ENCODE data around the gene FXYD6.

FXYD6 gene

GRCh38 chr11:117839936-117840813 lies 36.3 kb downstream of the FXYD6 start:
- TF ChIP-seq MAX (IDR thresholded peaks at IDR 0.05; ENCODE audit: low read depth, low read length) (no peak), POLR2A (IDR thresholded peaks at IDR 0.05; ENCODE audit: extremely low read depth, insufficient read length) (no peak), CTCF (IDR thresholded peaks at IDR 0.05; ENCODE audit: low read depth, low read length) (no peak), MYC (IDR thresholded peaks at IDR 0.05; ENCODE audit: low read depth, low read length) (no peak)

GRCh38 chr11:117839380-117839881 lies 37.0 kb downstream of the FXYD6 start:
- TF ChIP-seq CTCF (IDR thresholded peaks at IDR 0.05; ENCODE audit: low read depth, low read length) (no peak), MYC (IDR thresholded peaks at IDR 0.05; ENCODE audit: low read depth, low read length) (no peak), MAX (IDR thresholded peaks at IDR 0.05; ENCODE audit: low read depth, low read length) (no peak), POLR2A (IDR thresholded peaks at IDR 0.05; ENCODE audit: extremely low read depth, insufficient read length) (no peak)

More at GRCh38 chr11:117839936-117840813, 36.3 kb downstream of the FXYD6 start:
- no peak for DNase-seq (ENCODE audit: low read depth)
- no peak overlapping the region for H3K4me3 ChIP-seq (ENCODE audit: low read depth, low read length)

GRCh38 chr11:117838901-117839300 lies 37.6 kb downstream of the FXYD6 start:
- no peak for TF ChIP-seq POLR2A (IDR thresholded peaks at IDR 0.05; ENCODE audit: extremely low read depth, insufficient read length)
- no peak for TF ChIP-seq MAX (IDR thresholded peaks at IDR 0.05; ENCODE audit: low read depth, low read length)
- TF ChIP-seq MYC (IDR thresholded peaks at IDR 0.05; ENCODE audit: low read depth, low read length): no peak
- no peak for TF ChIP-seq CTCF (IDR thresholded peaks at IDR 0.05; ENCODE audit: low read depth, low read length)
- H3K4me3 ChIP-seq (ENCODE audit: low read depth, low read length): no peak overlapping the region
- DNase-seq (ENCODE audit: low read depth): no peak

More at GRCh38 chr11:117839380-117839881, 37.0 kb downstream of the FXYD6 start:
- DNase-seq (ENCODE audit: low read depth): no peak
- H3K4me3 ChIP-seq (ENCODE audit: low read depth, low read length): no peak overlapping the region

DNA sequence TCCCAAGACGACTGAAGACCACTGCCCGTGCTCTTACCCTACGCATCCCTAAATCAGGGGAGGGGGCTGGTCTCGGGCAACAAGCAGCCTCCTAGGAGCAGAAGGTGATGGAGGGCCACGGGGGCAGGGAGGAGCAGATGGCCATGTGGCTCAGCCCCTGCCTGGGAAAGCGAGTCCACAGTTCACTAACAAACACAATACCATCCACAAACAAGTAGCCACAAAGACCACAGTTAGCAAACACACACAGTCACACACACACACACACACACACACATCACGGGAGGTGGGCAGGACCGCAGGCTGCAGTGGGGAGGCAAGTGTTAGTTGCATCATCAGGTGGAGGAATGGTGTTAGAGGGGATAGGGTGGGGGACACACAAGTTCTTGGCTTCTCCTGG lies 38.7 kb downstream of the FXYD6 start:
- TF ChIP-seq CTCF (IDR thresholded peaks at IDR 0.05; ENCODE audit: low read depth, low read length) (no peak), POLR2A (IDR thresholded peaks at IDR 0.05; ENCODE audit: extremely low read depth, insufficient read length) (no peak), MYC (IDR thresholded peaks at IDR 0.05; ENCODE audit: low read depth, low read length) (no peak), MAX (IDR thresholded peaks at IDR 0.05; ENCODE audit: low read depth, low read length) (no peak)
- H3K4me3 ChIP-seq (ENCODE audit: low read depth, low read length): no peak overlapping the region
- no peak for DNase-seq (ENCODE audit: low read depth)

- H3K4me3 ChIP-seq (ENCODE audit: low read depth, low read length): no peak overlapping the region
- no peak for DNase-seq (ENCODE audit: low read depth)
- no peak for TF ChIP-seq MYC (IDR thresholded peaks at IDR 0.05; ENCODE audit: low read depth, low read length)
- no peak for TF ChIP-seq MAX (IDR thresholded peaks at IDR 0.05; ENCODE audit: low read depth, low read length)
- TF ChIP-seq CTCF (IDR thresholded peaks at IDR 0.05; ENCODE audit: low read depth, low read length): no peak
- no peak for TF ChIP-seq POLR2A (IDR thresholded peaks at IDR 0.05; ENCODE audit: extremely low read depth, insufficient read length)
These were observed 39.2 kb downstream of the FXYD6 start for GRCh38 chr11:117837070-117837776.

All from NB4 (cell line).